ENCODE measurements around the gene CNTNAP2.

Gene CNTNAP2

GRCh38 chr7:146285418-146285817 lies 168.8 kb downstream of the CNTNAP2 start:
- no peak for TF ChIP-seq EZH2phosphoT487 (conservative IDR thresholded peaks at IDR 0.05; ENCODE audit: low read length)
- TF ChIP-seq CTCF (IDR thresholded peaks at IDR 0.05; ENCODE audit: insufficient read depth, low read length, poor library complexity, severe bottlenecking), result no peak
- Histone ChIP-seq H3K4me2 (ENCODE audit: low read depth, low read length, poor library complexity, severe bottlenecking) (no peak overlapping the region), H3K9me2 (replicated peaks; ENCODE audit: insufficient read depth, low read length) (no peaks in the 10 kb centered on the region), H3K27me3 (ENCODE audit: low read length) (no peaks in the 10 kb centered on the region), H3K36me3 (ENCODE audit: low read length) (no peaks in the 10 kb centered on the region), H3K9ac (ENCODE audit: low read length) (no peak overlapping the region), H2AFZ (ENCODE audit: low read depth, low read length, severe bottlenecking) (no peak overlapping the region), H3F3A (ENCODE audit: insufficient read depth) (no peaks in the 10 kb centered on the region), H3K4me3 (ENCODE audit: insufficient read depth, low read length, poor library complexity, severe bottlenecking) (no peak overlapping the region), H4K20me1 (ENCODE audit: low read depth, low read length) (no peaks in the 10 kb centered on the region), H3K9me3 (ENCODE audit: insufficient read depth, low read length) (no peaks in the 10 kb centered on the region), H3K27ac (ENCODE audit: low read depth, low read length) (no peak overlapping the region), H3K79me2 (ENCODE audit: insufficient read depth, low read length) (no peaks in the 10 kb centered on the region)

DNA sequence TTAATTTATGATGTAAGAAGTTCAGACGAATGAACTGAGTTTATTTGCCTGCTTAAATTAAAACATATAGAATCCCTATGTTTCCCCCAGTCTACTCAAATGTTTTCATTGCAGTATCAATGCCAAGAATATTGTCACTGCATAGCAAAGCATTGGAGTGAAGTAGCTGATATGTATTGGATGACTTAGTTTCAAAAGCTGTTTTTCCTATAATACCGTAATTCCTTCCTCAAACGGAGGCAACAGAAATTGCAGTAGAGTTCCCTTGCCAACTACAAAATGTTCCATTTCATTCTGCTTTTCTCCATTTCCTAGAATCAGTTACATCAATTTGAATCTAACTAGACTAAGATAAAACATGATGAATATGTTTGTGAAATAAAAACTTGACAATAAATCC lies 174.1 kb downstream of the CNTNAP2 start:
- no peaks in the 10 kb centered on the region for H3F3A ChIP-seq (ENCODE audit: insufficient read depth)
- no peaks in the 10 kb centered on the region for H3K79me2 ChIP-seq (ENCODE audit: insufficient read depth, low read length)
- no peaks in the 10 kb centered on the region for H3K9me2 ChIP-seq (replicated peaks; ENCODE audit: insufficient read depth, low read length)
- H3K27ac ChIP-seq (ENCODE audit: low read depth, low read length), result no peak overlapping the region
- H2AFZ ChIP-seq (ENCODE audit: low read depth, low read length, severe bottlenecking), result no peak overlapping the region
- H3K9ac ChIP-seq (ENCODE audit: low read length), result no peak overlapping the region
- H3K27me3 ChIP-seq (ENCODE audit: low read length), result no peaks in the 10 kb centered on the region
- H3K36me3 ChIP-seq (ENCODE audit: low read length), result no peaks in the 10 kb centered on the region
- no peak for TF ChIP-seq EZH2phosphoT487 (conservative IDR thresholded peaks at IDR 0.05; ENCODE audit: low read length)
- TF ChIP-seq CTCF (IDR thresholded peaks at IDR 0.05; ENCODE audit: insufficient read depth, low read length, poor library complexity, severe bottlenecking), result no peak
- H4K20me1 ChIP-seq (ENCODE audit: low read depth, low read length), result no peaks in the 10 kb centered on the region
- no peak overlapping the region for H3K4me3 ChIP-seq (ENCODE audit: insufficient read depth, low read length, poor library complexity, severe bottlenecking)
- H3K9me3 ChIP-seq (ENCODE audit: insufficient read depth, low read length), result no peaks in the 10 kb centered on the region
- no peak overlapping the region for H3K4me2 ChIP-seq (ENCODE audit: low read depth, low read length, poor library complexity, severe bottlenecking)

- Histone ChIP-seq H3K79me2 (ENCODE audit: insufficient read depth, low read length) (no peaks in the 10 kb centered on the region), H3K27me3 (ENCODE audit: low read length) (no peaks in the 10 kb centered on the region), H3K27ac (ENCODE audit: low read depth, low read length) (no peak overlapping the region), H3K9me2 (replicated peaks; ENCODE audit: insufficient read depth, low read length) (no peaks in the 10 kb centered on the region), H3K9ac (ENCODE audit: low read length) (no peak overlapping the region), H3K4me2 (ENCODE audit: low read depth, low read length, poor library complexity, severe bottlenecking) (no peak overlapping the region), H3K9me3 (ENCODE audit: insufficient read depth, low read length) (no peaks in the 10 kb centered on the region), H3K36me3 (ENCODE audit: low read length) (no peaks in the 10 kb centered on the region), H3K4me3 (ENCODE audit: insufficient read depth, low read length, poor library complexity, severe bottlenecking) (no peak overlapping the region), H3F3A (ENCODE audit: insufficient read depth) (no peaks in the 10 kb centered on the region), H2AFZ (ENCODE audit: low read depth, low read length, severe bottlenecking) (no peak overlapping the region), H4K20me1 (ENCODE audit: low read depth, low read length) (no peaks in the 10 kb centered on the region)
- TF ChIP-seq CTCF (IDR thresholded peaks at IDR 0.05; ENCODE audit: insufficient read depth, low read length, poor library complexity, severe bottlenecking), result no peak
- no peak for TF ChIP-seq EZH2phosphoT487 (conservative IDR thresholded peaks at IDR 0.05; ENCODE audit: low read length)
These were observed 175.3 kb downstream of the CNTNAP2 start for GRCh38 chr7:146291900-146292299.
